Brain microvascular endothelial cell (primary cell): ENCODE results near the gene BCL7A.
"Not testable (repeated sequence)": the region's sequence is repeated elsewhere in the genome, so short reads cannot be mapped to it uniquely, and the experiment has no call there.

Experiments
- DNase-seq: peaks from one replicate; pipeline ENCODE4 v3.0.0-alpha.2; 2020
- H3K27ac ChIP-seq: fragments of 250-450 bp; sonication (Bioruptor Pico); 2 replicates; pipeline ENCODE4 v1.5.1; 2020; ENCODE audit warnings: mild to moderate bottlenecking, moderate library complexity
- H3K27me3 ChIP-seq: fragments of 250-450 bp; sonication (Bioruptor Pico); replicated peaks from 2 replicates; pipeline ENCODE4 v1.5.1; 2020; ENCODE audit warnings: mild to moderate bottlenecking
- H3K36me3 ChIP-seq: fragments of 250-450 bp; sonication (Bioruptor Pico); replicated peaks from 2 replicates; pipeline ENCODE4 v1.5.1; 2020; ENCODE audit warnings: mild to moderate bottlenecking
- H3K4me3 ChIP-seq: 2 replicates; pipeline ENCODE4 v1.5.1; 2011; ENCODE audit warnings: low read depth, mild to moderate bottlenecking, control low read depth, low read length, moderate library complexity
- CTCF ChIP-seq: IDR thresholded peaks from 2 replicates; pipeline ENCODE4 v1.5.1; 2011; ENCODE audit warnings: low read depth, mild to moderate bottlenecking, moderate library complexity, low read length, control low read depth, inconsistent platforms; ENCODE audit errors: missing control alignments
- in situ Hi-C: cut with HindIII; loops from 2 replicates; pipeline ENCODE4 v1.10.0; 2017; ENCODE audit warnings: low sequenced_read_pairs, low pct_ligation_motif_present

Gene BCL7A

GRCh38 chr12:122032580-122032979 lies 10.9 kb downstream of the BCL7A start:
- in situ Hi-C loops: no loop called here
- Histone ChIP-seq H3K4me3 (no peak overlapping the region), H3K27me3 (no peaks in the 10 kb centered on the region), H3K27ac (no peak overlapping the region), H3K36me3 (no peaks in the 10 kb centered on the region)
- DNase-seq: no peak
- TF ChIP-seq CTCF: no peak

GRCh38 chr12:122035292-122035691 lies 13.6 kb downstream of the BCL7A start:
- Histone ChIP-seq H3K4me3 (no peak overlapping the region), H3K27me3 (no peaks in the 10 kb centered on the region), H3K27ac (no peak overlapping the region), H3K36me3 (no peaks in the 10 kb centered on the region)
- in situ Hi-C loops: no loop called here
- no peak for DNase-seq
- TF ChIP-seq CTCF: no peak

GRCh38 chr12:122036153-122036552 lies 14.5 kb downstream of the BCL7A start:
- no peak for DNase-seq
- H3K27ac ChIP-seq: no peak overlapping the region
- TF ChIP-seq CTCF: no peak
- H3K4me3 ChIP-seq: no peak overlapping the region
- in situ Hi-C loops: no loop called here
- H3K36me3 ChIP-seq: no peaks in the 10 kb centered on the region
- no peaks in the 10 kb centered on the region for H3K27me3 ChIP-seq

- no peak for DNase-seq
- Histone ChIP-seq H3K27me3 (no peaks in the 10 kb centered on the region), H3K4me3 (no peak overlapping the region), H3K27ac (no peak overlapping the region), H3K36me3 (no peaks in the 10 kb centered on the region)
- no peak for TF ChIP-seq CTCF
- in situ Hi-C loops: no loop called here
These were observed 19.1 kb downstream of the BCL7A start for GRCh38 chr12:122040579-122041386.

- H3K27ac ChIP-seq, DNase-seq, H3K4me3 ChIP-seq, H3K36me3 ChIP-seq, in situ Hi-C loops, H3K27me3 ChIP-seq: not testable (repeated sequence)
These were observed 19.8 kb downstream of the BCL7A start for GRCh38 chr12:122041458-122041857.

GRCh38 chr12:122042910-122043309 lies 21.2 kb downstream of the BCL7A start:
- TF ChIP-seq CTCF: no peak

More at GRCh38 chr12:122042910-122043309, 21.2 kb downstream of the BCL7A start:
- H3K27ac ChIP-seq: no peak overlapping the region
- no peak overlapping the region for H3K4me3 ChIP-seq
- DNase-seq: no peak
- in situ Hi-C loops: no loop called here
- no peaks in the 10 kb centered on the region for H3K27me3 ChIP-seq
- H3K36me3 ChIP-seq: no peaks in the 10 kb centered on the region
